IPS-18c (cell line): ENCODE results near the gene CDH4.

Source experiments
- H3K4me3 ChIP-seq: 2 replicates; pipeline ENCODE4 v1.7.0; 2013; ENCODE audit warnings: low read depth, mild to moderate bottlenecking, low read length, moderate library complexity; ENCODE audit not compliant: insufficient read depth
- H3K9me3 ChIP-seq: one replicate; pipeline ENCODE4 v1.6.1; 2013; ENCODE audit warnings: mild to moderate bottlenecking, low read length, moderate library complexity; ENCODE audit not compliant: control insufficient read depth, insufficient read depth

The CDH4 gene

DNA sequence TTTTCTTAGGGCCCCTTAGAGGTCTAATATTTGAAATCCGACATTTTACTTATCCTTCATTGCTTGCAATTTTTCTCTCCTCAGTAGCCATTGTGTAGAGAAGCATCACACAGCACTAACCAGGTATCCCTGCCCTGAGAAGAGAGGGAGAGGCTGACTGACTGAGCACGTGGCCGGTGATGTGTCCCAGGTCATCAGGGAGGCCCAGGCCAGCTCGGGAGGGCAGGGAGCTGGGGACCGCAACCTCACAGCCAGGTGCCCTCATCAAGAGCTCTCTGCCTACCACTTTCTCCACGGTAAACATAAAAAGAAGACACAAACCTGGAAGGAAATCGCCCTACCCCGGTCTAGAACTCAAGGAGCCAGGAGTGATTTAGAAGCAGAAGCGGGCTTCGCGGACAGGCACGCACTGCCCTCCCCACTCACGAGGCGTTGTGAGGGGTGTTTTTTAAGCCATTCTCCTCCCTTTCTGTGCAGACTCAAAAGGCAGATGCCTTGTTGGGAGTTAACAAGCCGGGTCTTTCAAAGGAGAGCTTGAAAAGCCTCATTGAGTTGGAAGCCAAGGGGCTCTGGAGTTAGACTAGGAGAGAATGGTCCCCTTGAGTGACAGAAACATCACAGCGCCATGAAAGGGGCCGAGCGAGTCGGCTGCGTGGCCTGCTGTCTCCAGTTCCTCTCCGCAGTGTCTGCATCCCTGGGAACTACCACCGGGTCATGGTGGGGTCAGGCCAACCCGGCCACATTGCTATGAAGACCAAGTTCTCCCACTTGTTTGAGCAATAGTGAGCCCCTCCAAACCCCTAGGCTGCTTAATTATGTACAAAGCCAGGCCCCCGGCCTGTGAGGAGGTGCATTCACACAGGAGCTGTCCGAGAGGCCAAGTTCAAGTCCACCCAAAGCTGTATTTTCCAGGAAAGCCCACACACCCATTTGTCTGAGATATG, 285.4 kb downstream of the CDH4 start:
- Histone ChIP-seq H3K9me3 (no peaks in the 10 kb centered on the region), H3K4me3 (no peak overlapping the region)

GRCh38 chr20:61538183-61538942, 286.3 kb downstream of the CDH4 start:
- H3K9me3 ChIP-seq = no peaks in the 10 kb centered on the region
- no peak overlapping the region for H3K4me3 ChIP-seq

DNA sequence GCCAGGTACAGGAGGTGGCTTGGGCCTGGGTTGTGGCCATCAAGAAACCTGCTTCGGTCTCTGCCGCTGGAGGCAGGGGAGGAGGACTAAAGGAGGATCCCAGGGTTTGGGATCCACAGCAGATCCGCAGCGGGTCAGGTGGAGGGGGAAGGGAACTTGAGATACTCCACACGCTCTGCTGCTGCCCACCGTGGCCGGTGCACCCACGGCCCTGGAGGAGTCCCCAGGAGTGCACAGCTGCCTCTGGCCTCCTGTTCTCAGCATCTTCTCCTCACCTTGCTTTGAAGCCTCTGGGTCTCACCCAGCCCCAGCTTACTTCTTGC, 286.8 kb downstream of the CDH4 start:
- Histone ChIP-seq H3K9me3 (no peaks in the 10 kb centered on the region), H3K4me3 (no peak overlapping the region)

GRCh38 chr20:61539706-61540360, 287.8 kb downstream of the CDH4 start:
- Histone ChIP-seq H3K9me3 (no peaks in the 10 kb centered on the region), H3K4me3 (no peak overlapping the region)

GRCh38 chr20:61541537-61541936, 289.5 kb downstream of the CDH4 start:
- no peaks in the 10 kb centered on the region for H3K9me3 ChIP-seq
- no peak overlapping the region for H3K4me3 ChIP-seq

- Histone ChIP-seq H3K9me3 (no peaks in the 10 kb centered on the region), H3K4me3 (no peak overlapping the region)
Measured at GRCh38 chr20:61543086-61543485, 291.0 kb downstream of the CDH4 start.

DNA sequence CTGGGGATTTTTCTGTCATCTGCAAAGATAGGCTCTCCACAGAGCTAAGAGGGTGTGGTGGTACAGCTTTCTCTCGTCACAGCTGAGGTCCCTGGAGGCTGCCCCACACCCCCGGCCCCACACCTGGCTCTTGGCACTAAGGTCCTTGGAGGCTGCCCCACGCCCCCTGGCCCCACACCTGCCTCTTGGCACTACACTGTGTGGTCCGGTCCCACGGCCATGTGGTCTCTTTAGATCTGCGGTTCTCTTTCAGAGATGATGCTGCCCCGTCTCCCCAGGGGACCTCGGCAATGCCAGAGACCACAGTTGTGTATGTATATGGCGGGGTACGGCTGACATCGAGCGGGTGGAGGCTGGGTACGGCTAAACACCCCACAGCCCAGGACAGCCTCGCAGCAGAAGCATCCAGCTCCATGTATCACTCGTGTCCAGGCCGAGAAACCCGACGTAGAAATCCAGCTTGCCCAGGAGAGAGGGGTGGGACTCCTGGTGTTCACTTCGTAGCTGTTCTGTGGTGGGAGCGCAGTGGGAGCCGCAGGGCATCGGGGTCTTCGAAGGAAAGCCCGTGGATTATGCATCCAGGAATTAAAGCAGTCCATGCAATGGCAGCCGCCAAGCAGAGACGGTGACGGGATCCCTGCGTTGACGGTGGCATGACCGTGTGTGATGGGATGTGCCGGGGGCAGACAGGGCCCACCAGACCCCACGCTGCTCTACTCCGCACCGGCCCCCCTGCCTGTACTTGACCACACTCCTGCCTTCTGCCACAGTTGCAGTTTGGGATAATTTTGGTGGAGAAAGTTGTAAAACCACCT, 292.1 kb downstream of the CDH4 start:
- Histone ChIP-seq H3K4me3 (no peak overlapping the region), H3K9me3 (no peaks in the 10 kb centered on the region)

DNA sequence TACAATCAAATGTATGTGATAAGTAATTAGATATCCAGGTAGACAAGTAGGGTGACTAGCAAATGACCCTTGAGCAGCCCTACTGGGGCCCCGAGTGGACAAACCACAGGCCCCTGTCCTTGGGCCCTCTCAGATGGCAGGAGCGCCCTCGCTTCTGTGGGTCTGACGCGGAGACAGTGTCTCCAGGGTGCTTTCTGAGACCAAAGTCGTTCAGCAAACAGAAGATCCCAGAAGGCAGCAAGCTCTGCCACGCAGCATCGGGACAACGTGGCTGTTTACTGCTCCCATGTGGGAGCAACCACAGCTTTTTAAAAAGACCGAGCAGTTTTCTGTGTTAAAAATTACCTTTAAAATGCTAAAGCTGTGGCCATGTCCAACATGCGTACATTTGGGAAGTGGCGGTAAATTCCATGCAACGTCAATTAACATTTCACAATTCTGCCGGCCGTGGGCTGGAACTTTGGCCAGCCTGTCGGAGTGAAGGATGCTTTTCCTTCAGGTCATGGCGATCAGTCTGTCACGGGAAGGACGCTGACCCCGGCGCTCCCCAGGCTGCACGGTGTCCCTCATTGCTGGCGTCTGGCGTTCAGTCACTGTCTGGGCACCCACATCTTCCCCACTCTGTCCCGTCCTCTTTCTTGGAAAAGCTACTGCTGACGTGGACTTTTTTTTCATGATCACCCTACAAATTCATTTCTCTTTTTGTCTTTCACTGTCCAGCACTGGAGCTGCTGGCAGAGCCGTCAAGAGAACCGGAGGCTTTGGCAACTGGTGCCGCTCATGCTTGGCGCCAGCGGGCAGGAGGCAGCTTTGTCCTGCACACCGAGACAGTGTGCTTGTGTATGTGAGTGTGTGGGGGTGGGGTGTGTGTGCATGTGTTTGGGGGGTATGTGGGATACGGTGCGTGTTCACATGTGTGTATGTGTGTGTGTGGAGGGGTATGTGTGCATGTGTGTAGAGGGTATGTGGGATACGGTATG, 293.1 kb downstream of the CDH4 start:
- Histone ChIP-seq H3K9me3 (no peaks in the 10 kb centered on the region), H3K4me3 (no peak overlapping the region)

DNA sequence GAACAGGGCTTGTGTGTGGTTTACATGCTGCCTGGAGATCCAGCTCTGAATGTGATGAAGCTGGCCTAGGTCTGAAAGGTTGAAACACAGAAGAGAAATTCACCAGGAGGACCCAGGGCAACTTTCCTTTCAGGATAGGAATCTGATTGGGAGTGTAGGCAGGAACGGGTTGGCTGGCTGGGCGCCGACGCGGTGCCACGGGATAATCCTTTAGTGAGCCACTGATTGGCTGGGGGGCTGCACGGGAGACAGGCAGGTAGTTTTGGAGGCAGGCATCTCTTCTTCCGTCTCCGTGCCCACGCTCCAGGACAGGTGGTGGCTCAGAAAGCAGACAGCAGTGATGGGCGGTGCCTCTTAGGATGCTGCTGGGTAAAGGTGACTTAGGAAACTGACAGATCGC, 294.6 kb downstream of the CDH4 start:
- peaks cover 3% of the 10 kb centered on the region for H3K9me3 ChIP-seq
- no peak overlapping the region for H3K4me3 ChIP-seq

GRCh38 chr20:61548069-61548468, 296.0 kb downstream of the CDH4 start:
- no peak overlapping the region for H3K4me3 ChIP-seq
- peaks cover 3% of the 10 kb centered on the region for H3K9me3 ChIP-seq

DNA sequence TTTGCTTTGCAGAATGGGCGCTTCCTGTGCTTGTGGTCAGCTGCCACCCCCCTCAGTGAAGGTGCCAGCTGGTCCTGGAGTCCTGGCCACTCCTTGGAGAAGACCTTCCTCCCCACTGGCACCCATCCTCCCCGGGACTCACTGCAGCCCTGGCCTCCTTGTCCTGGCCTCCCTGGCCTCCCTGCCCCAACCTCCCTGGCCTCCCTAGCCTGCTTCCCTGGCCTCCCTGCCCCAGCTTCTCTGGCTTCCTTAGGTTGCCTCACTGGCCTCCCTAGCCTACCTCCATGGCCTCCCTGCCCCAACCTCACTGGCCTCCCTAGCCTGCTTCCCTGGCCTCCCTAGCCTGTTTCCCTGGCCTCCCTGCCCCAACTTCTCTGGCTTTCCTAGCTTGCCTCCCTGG, 297.8 kb downstream of the CDH4 start:
- no peak overlapping the region for H3K4me3 ChIP-seq
- peaks cover 3% of the 10 kb centered on the region for H3K9me3 ChIP-seq

DNA sequence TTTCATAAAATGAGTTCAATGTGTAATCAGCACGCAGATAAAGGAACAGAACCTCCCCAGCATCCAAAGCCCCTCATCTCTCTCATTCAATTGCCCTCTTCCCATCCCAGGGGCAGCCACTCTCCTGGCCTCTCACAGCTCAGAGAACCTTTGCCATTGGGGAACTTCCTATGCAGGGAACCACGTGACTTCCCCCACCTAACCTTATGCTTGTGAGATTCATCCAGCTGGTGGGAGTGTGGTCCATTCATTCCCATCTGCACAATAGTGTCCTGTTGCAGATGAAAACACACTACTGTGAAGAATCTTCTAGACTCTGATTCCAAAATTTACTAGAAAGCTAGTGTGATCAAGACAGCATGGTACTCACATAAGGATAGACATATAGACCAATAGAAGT, 299.3 kb downstream of the CDH4 start:
- H3K9me3 ChIP-seq = peaks cover 3% of the 10 kb centered on the region
- H3K4me3 ChIP-seq = no peak overlapping the region

GRCh38 chr20:61554617-61555016, 302.6 kb downstream of the CDH4 start:
- Histone ChIP-seq H3K4me3 (no peak overlapping the region), H3K9me3 (peaks cover 3% of the 10 kb centered on the region)

DNA sequence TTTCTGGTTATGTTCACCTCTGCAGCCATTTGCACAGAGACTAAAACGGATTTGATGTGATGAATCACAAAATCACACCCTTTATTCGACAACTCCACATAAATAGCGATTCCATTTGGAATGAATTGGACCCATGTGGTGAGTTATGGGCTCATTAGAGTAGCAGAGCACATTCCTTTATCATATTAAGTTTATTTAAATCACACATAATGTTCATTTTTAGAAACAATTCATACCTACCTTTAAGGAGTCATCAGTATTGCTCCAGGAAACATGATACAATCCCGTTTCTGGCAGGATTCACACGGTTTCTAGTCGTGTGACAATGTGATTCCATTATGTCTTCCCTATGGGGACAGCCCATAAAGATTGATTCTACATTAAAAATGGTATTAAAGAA, 303.5 kb downstream of the CDH4 start:
- H3K4me3 ChIP-seq = no peak overlapping the region
- H3K9me3 ChIP-seq = peaks cover 3% of the 10 kb centered on the region

GRCh38 chr20:61556111-61556510, 304.1 kb downstream of the CDH4 start:
- Histone ChIP-seq H3K4me3 (no peak overlapping the region), H3K9me3 (no peaks in the 10 kb centered on the region)

GRCh38 chr20:61556673-61557072, 304.6 kb downstream of the CDH4 start:
- H3K9me3 ChIP-seq = no peaks in the 10 kb centered on the region

More at GRCh38 chr20:61556673-61557072, 304.6 kb downstream of the CDH4 start:
- no peak overlapping the region for H3K4me3 ChIP-seq
